NCI-H2029 (cell line): Measurements from ENCODE around the gene STK35.

Experiments used
- DNase-seq: peaks from one replicate; lab custom pipeline; 2025; lab: John Stamatoyannopoulos, UW

STK35 gene

GRCh38 chr20:2104236-2104635, 2.6 kb downstream of the STK35 start:
- DNase-seq: no peak

GRCh38 chr20:2108498-2108897, 6.9 kb downstream of the STK35 start:
- no peak for DNase-seq

GRCh38 chr20:2108987-2109386, 7.4 kb downstream of the STK35 start:
- DNase-seq: no peak

GRCh38 chr20:2109425-2110210, 8.0 kb downstream of the STK35 start:
- no peak for DNase-seq

- no peak for DNase-seq
Measured at GRCh38 chr20:2112910-2113309, 11.3 kb downstream of the STK35 start.

GRCh38 chr20:2114127-2114959, 12.7 kb downstream of the STK35 start:
- no peak for DNase-seq

GRCh38 chr20:2114990-2115681, 13.5 kb downstream of the STK35 start:
- DNase-seq: no peak

- DNase-seq: no peak
Measured at GRCh38 chr20:2116170-2116940, 14.7 kb downstream of the STK35 start.

- no peak for DNase-seq
Measured at GRCh38 chr20:2118783-2119182, 17.2 kb downstream of the STK35 start.

- DNase-seq: no peak
Measured at GRCh38 chr20:2122936-2123335, 21.3 kb downstream of the STK35 start.

GRCh38 chr20:2123720-2124119, 22.1 kb downstream of the STK35 start:
- DNase-seq: no peak

GRCh38 chr20:2124564-2125213, 23.1 kb downstream of the STK35 start:
- DNase-seq: no peak

- no peak for DNase-seq
Measured at GRCh38 chr20:2125474-2126112, 24.0 kb downstream of the STK35 start.

GRCh38 chr20:2127238-2127637, 25.6 kb downstream of the STK35 start:
- no peak for DNase-seq

GRCh38 chr20:2128542-2128941, 26.9 kb downstream of the STK35 start:
- no peak for DNase-seq

- DNase-seq: no peak
Measured at GRCh38 chr20:2130062-2130591, 28.5 kb downstream of the STK35 start.

- no peak for DNase-seq
Measured at GRCh38 chr20:2130683-2131082, 29.1 kb downstream of the STK35 start.

GRCh38 chr20:2131366-2131765, 29.7 kb downstream of the STK35 start:
- no peak for DNase-seq

GRCh38 chr20:2132461-2132901, 30.9 kb downstream of the STK35 start:
- DNase-seq: no peak
